HepG2 (cell line): ENCODE data around the gene TRIM4. TPM values are rescaled to one million over a fixed set of nuclear protein-coding genes. Genes with fewer than 3 reads are reported as not detected.

Experiments
- ATAC-seq: fragments of 200-7000 bp; cut with Tn5 transposase; 3 replicates; pipeline ENCODE4 v1.9.1; 2020; ENCODE audit warnings: mild to moderate bottlenecking, moderate library complexity
- Bru-seq: library from RNA; stranded (reverse); fragments of 400-500 nt; gene quantifications from one replicate; lab custom pipeline; 2021; lab: Mats Ljungman, UMichigan
- BruChase-seq, 2 experiments: library from RNA; stranded (reverse); fragments of 400-500 nt; gene quantifications; one replicate each; lab custom pipeline; 2021; lab: Mats Ljungman, UMichigan
- BruUV-seq: library from RNA; stranded (reverse); fragments of 400-500 nt; replicated peaks from 2 replicates; lab custom pipeline; 2021; lab: Mats Ljungman, UMichigan
- CTCF ChIA-PET: fragments of 300-600 bp; formaldehyde crosslinking; extraction: SDS; loops from one replicate; lab custom pipeline; 2021; ENCODE audit warnings: low total read pairs, inconsistent platforms, low intra/inter-chr PET ratio; lab: Yijun Ruan, JAX
- POLR2A ChIA-PET: fragments of 350-600 bp; sonication (Branson Sonifier 250); formaldehyde crosslinking; loops from one replicate; lab custom pipeline; 2020; ENCODE audit warnings: antibody characterized with exemption, inconsistent platforms; lab: Yijun Ruan, JAX
- DNase-seq: peaks from one replicate; pipeline ENCODE4 v3.0.0-alpha.2; 2015; ENCODE audit warnings: low spot score
- FAIRE-seq: peaks from 3 replicates; lab custom pipeline; 2011; peaks lifted over from hg19 to GRCh38; lab: Jason Lieb, UNC
- H2AFZ ChIP-seq: one replicate; pipeline ENCODE4 v1.6.1; 2011; ENCODE audit warnings: low read length, inconsistent platforms
- H3K27ac ChIP-seq: fragments of 300-600 bp; 3 replicates; pipeline ENCODE4 v1.8.0; 2011; ENCODE audit warnings: mixed run types, mild to moderate bottlenecking, mixed read lengths, low read length, inconsistent platforms; ENCODE audit not compliant: insufficient read depth; ENCODE audit errors: extremely low read length
- H3K27me3 ChIP-seq, 2 experiments: fragments of 200-600 bp in 1 of 2; 2 replicates in 1 of 2; 3 replicates in 1 of 2; pipeline versions ENCODE4 v1.6.0 to v1.8.0; 2011; ENCODE audit warnings: low read length in 2 of 2, mild to moderate bottlenecking in 2 of 2, moderate library complexity in 2 of 2, inconsistent platforms in 1 of 2; ENCODE audit not compliant: insufficient read depth in 2 of 2, control insufficient read depth in 1 of 2
- H3K36me3 ChIP-seq, 2 experiments: fragments of 200-600 bp in 1 of 2; replicated peaks in 1 of 2; 2 replicates in 1 of 2; 3 replicates in 1 of 2; pipeline versions ENCODE4 v1.5.1 to v1.8.0; 2011; ENCODE audit warnings: low read length in 2 of 2, inconsistent platforms in 1 of 2; ENCODE audit not compliant: insufficient read depth in 2 of 2, control insufficient read depth in 1 of 2
- H3K4me1 ChIP-seq: 2 replicates; pipeline ENCODE4 v1.5.1; 2012; ENCODE audit warnings: low read length, inconsistent platforms; ENCODE audit not compliant: insufficient read depth
- H3K4me2 ChIP-seq: 2 replicates; pipeline ENCODE4 v1.6.0; 2011; ENCODE audit warnings: low read depth, low read length, inconsistent platforms
- H3K4me3 ChIP-seq, 3 experiments: fragments of 200-600 bp in 1 of 3; sonication (generic), shearing (Covaris generic) in 1 of 3; replicated peaks in 1 of 3; 2 replicates each; pipeline ENCODE4 v1.5.1; 2011 to 2016; ENCODE audit warnings: low read length in 3 of 3, inconsistent platforms in 2 of 3, low read depth in 2 of 3, mild to moderate bottlenecking in 2 of 3, control low read depth in 1 of 3, mixed read lengths in 1 of 3; ENCODE audit not compliant: insufficient read depth in 1 of 3
- H3K79me2 ChIP-seq: one replicate; pipeline ENCODE4 v1.6.1; 2011; ENCODE audit warnings: low read length, inconsistent platforms; ENCODE audit not compliant: insufficient read depth
- H3K9ac ChIP-seq: 2 replicates; pipeline ENCODE4 v1.6.0; 2011; ENCODE audit warnings: mild to moderate bottlenecking, low read depth, low read length, inconsistent platforms; ENCODE audit not compliant: insufficient read depth
- H3K9me3 ChIP-seq: 2 replicates; pipeline ENCODE4 v1.5.1; 2012; ENCODE audit warnings: mild to moderate bottlenecking, low read length
- H4K20me1 ChIP-seq: 2 replicates; pipeline ENCODE4 v1.6.0; 2011; ENCODE audit warnings: inconsistent platforms, mild to moderate bottlenecking, low read length, moderate library complexity; ENCODE audit not compliant: insufficient read depth
- ETV6 ChIP-seq: sonication (generic); formaldehyde crosslinking; conservative IDR thresholded peaks from 2 replicates; pipeline ENCODE4 v1.4.0; 2020; ENCODE audit warnings: missing genetic modification reagents
- SOX6 ChIP-seq, 2 experiments: fragments of 450-650 bp in 1 of 2; sonication (generic) in 1 of 2; formaldehyde crosslinking in 1 of 2; IDR thresholded peaks; 2 replicates each; pipeline versions ENCODE4 v1.4.0 to v1.6.1; 2017 to 2020; ENCODE audit warnings: antibody characterized with exemption in 1 of 2, mild to moderate bottlenecking in 1 of 2, missing genetic modification reagents in 1 of 2
- ZNF292 ChIP-seq: sonication (generic); formaldehyde crosslinking; IDR thresholded peaks from 2 replicates; pipeline ENCODE4 v1.8.1; 2022; ENCODE audit warnings: mild to moderate bottlenecking, low read depth, missing genetic modification reagents, borderline replicate concordance
- WGBS: methylation state at CpG from one replicate; pipeline ENCODE4 v1.1.6; 2017; ENCODE audit warnings: low lambda C conversion rate; 5-methylcytosine and 5-hydroxymethylcytosine counted together
- in situ Hi-C: cut with HindIII; loops from 2 replicates; pipeline ENCODE4 v1.10.0; 2017; ENCODE audit warnings: low pct_unique_long_range_greater_than_20kb; ENCODE audit not compliant: extremely low pct_ligation_motif_present
- intact Hi-C: fragments of 100-400 bp; cut with micrococcal nuclease; formaldehyde crosslinking; loops from one replicate; pipeline ENCODE4 v1.10.0; 2022; ENCODE audit not compliant: unreplicated experiment
- long read RNA-seq, 2 experiments: library from RNA in 1 of 2; library from polyadenylated mRNA in 1 of 2; stranded (forward) in 1 of 2; unstranded in 1 of 2; transcript quantifications; one replicate each; pipeline ENCODE4 v2.0.0, GENCODE V29; 2019 to 2022
- polyA minus RNA-seq, 3 experiments: library from RNA; depleted of rRNA, polyadenylated mRNA; stranded (reverse); fragments of >200 nt; gene quantifications; 2 replicates each; pipeline ENCODE4 v1.2.3, GENCODE V29; 2011; ENCODE audit warnings: low replicate concordance in 1 of 3
- polyA plus RNA-seq, 8 experiments: library from polyadenylated mRNA; depleted of rRNA in 3 of 8; stranded (reverse) in 7 of 8; unstranded in 1 of 8; fragments of >200 nt; fragmentation: Illumina TruSeq in 4 of 8; extraction: Trizol in 4 of 8; gene quantifications; 2 replicates each; pipeline versions ENCODE4 v1.2.1 to v1.2.3, GENCODE V29; 2011 to 2016; ENCODE audit warnings: low read depth in 4 of 8, missing spikeins in 1 of 8, mixed read lengths in 1 of 8; ENCODE audit not compliant: insufficient read depth in 1 of 8
- total RNA-seq, 5 experiments: library from RNA; depleted of rRNA; stranded (reverse); fragments of >200 nt; fragmentation: Illumina TruSeq; extraction: Trizol; gene quantifications; 2 replicates each; pipeline ENCODE4 v1.2.3, GENCODE V29; 2016; ENCODE audit warnings: low read depth in 1 of 5
- TF ChIP-seq, protein P1 (sequence below): fragments of 450-650 bp; IDR thresholded peaks from 2 replicates; pipeline ENCODE4 v1.6.1; 2017; ENCODE audit warnings: mild to moderate bottlenecking

Gene TRIM4, protein sequence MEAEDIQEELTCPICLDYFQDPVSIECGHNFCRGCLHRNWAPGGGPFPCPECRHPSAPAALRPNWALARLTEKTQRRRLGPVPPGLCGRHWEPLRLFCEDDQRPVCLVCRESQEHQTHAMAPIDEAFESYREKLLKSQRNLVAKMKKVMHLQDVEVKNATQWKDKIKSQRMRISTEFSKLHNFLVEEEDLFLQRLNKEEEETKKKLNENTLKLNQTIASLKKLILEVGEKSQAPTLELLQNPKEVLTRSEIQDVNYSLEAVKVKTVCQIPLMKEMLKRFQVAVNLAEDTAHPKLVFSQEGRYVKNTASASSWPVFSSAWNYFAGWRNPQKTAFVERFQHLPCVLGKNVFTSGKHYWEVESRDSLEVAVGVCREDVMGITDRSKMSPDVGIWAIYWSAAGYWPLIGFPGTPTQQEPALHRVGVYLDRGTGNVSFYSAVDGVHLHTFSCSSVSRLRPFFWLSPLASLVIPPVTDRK
- total RNA-seq (2016; rRNA removed; fragmentation: Illumina TruSeq; extraction: Trizol) = 21.7 and 25.1 TPM in 2 replicates
- 3.6 and 5.9 TPM in 2 replicates for total RNA-seq (2016; cell fraction: cytosol; rRNA removed; fragmentation: Illumina TruSeq; extraction: Trizol; ENCODE audit: low read depth)
- 20.7 and 23.0 TPM in 2 replicates for total RNA-seq (2016; cell fraction: insoluble cytoplasmic fraction; rRNA removed; fragmentation: Illumina TruSeq; extraction: Trizol)
- 10.7 and 11.7 TPM in 2 replicates for total RNA-seq (2016; cell fraction: membrane; rRNA removed; fragmentation: Illumina TruSeq; extraction: Trizol)
- 19.6 and 21.5 TPM in 2 replicates for total RNA-seq (2016; cell fraction: nucleus; rRNA removed; fragmentation: Illumina TruSeq; extraction: Trizol)
- 16.6 and 17.6 TPM in 2 replicates for polyA plus RNA-seq (2011; rRNA removed)
- 11.7 and 17.0 TPM in 2 replicates for polyA plus RNA-seq (2011; cell fraction: cytosol; rRNA removed)
- polyA plus RNA-seq (2011; cell fraction: nucleus; rRNA removed) = 9.4 and 13.1 TPM in 2 replicates
- polyA plus RNA-seq (2012) = 21.3 and 24.1 TPM in 2 replicates
- 2.0 and 2.1 TPM in 2 replicates for polyA plus RNA-seq (2016; cell fraction: cytosol; fragmentation: Illumina TruSeq; extraction: Trizol; ENCODE audit: low read depth)
- polyA plus RNA-seq (2016; cell fraction: insoluble cytoplasmic fraction; fragmentation: Illumina TruSeq; extraction: Trizol; ENCODE audit: low read depth) = 25.3 and 27.5 TPM in 2 replicates
- 6.2 and 6.7 TPM in 2 replicates for polyA plus RNA-seq (2016; cell fraction: membrane; fragmentation: Illumina TruSeq; extraction: Trizol; ENCODE audit: low read depth)
- polyA plus RNA-seq (2016; cell fraction: nucleus; fragmentation: Illumina TruSeq; extraction: Trizol; ENCODE audit: insufficient read depth, low read depth) = 19.5 and 22.6 TPM in 2 replicates
- polyA minus RNA-seq (2011; rRNA and poly(A)+ RNA removed; ENCODE audit: low replicate concordance) = 9.2 and 24.1 TPM in 2 replicates
- 14.9 and 17.8 TPM in 2 replicates for polyA minus RNA-seq (2011; cell fraction: cytosol; rRNA and poly(A)+ RNA removed)
- polyA minus RNA-seq (2011; cell fraction: nucleus; rRNA and poly(A)+ RNA removed) = 24.3 and 34.7 TPM in 2 replicates
- Bru-seq, nascent RNA = percentile 87 among the genes with signal in this experiment
- BruChase-seq, experiment 1, labeled RNA remaining after a 6-hour chase = percentile 85 among the genes with signal in this experiment
- percentile 89 among the genes with signal in this experiment for BruChase-seq, experiment 2, labeled RNA remaining after a 2-hour chase
- long read RNA-seq, experiment 1, transcript TRIM4-202 (6 exons, 1,942 nt) = minor isoform, 6 of 35 reads
- long read RNA-seq, experiment 1, transcript TRIM4-201 (6 exons, 3,374 nt) = major isoform, 11 of 35 reads
- long read RNA-seq, experiment 1, partial matches to known transcripts = 6 of 35 reads
- long read RNA-seq, experiment 1, other reads (novel, unspliced or antisense) = 12 of 35 reads
- long read RNA-seq, experiment 2, transcript TRIM4-202 (6 exons, 1,942 nt) = minor isoform, 6 of 62 reads
- long read RNA-seq, experiment 2, transcript TRIM4-201 (6 exons, 3,374 nt) = major isoform, 21 of 62 reads
- long read RNA-seq, experiment 2, partial matches to known transcripts = 9 of 62 reads
- long read RNA-seq, experiment 2, other reads (novel, unspliced or antisense) = 26 of 62 reads

DNA sequence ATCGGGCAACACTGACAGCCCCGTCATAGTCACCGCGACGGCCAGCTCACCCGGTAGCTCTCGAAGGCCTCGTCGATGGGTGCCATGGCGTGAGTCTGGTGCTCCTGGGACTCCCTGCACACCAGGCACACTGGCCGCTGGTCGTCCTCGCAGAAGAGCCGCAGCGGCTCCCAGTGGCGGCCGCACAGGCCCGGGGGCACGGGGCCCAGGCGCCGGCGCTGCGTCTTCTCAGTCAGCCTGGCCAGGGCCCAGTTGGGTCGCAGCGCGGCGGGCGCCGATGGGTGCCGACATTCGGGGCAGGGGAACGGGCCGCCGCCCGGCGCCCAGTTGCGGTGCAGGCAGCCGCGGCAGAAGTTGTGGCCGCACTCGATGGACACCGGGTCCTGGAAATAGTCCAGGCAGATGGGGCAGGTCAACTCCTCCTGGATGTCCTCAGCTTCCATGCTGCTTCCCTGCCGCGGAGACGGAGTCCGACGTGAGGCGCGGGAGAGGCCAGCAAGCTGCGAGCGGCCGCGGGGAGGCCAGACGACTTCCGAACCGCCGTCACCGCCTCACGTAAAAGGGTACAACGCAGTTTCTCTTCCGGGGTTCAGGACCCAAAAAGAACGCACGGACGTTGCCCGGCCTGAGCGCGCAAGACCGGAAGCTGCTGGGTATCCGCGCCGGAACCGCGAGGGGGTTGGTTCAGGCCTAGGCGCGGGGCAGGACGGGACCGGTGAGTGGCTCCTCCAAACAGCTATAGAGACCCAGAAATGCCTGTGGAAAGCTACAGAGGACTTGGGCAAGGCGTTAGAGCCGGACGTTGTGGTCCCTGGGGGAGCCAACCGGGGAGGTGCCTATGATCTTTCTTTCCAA lies at the start of gene TRIM4:
Gene TRIM4, minus strand, starts transcription at position 572 of the 855 bp plus-strand sequence. Its CDS starts 129 bp downstream, at position 443.
- 1% methylated on average over 13 of the region's 81 CpGs for WGBS
- peaks cover 6 to 20% of the 10 kb centered on the region in 2 experiments for H3K36me3 ChIP-seq
- peak within 1 kb of the TSS; percentile 90 for H3K27ac ChIP-seq
- peaks cover 35% of the 10 kb centered on the region for H3K4me1 ChIP-seq
- BruUV-seq = TSS peak; percentile 73
- H3K9me3 ChIP-seq = no peaks in the 10 kb centered on the region
- 0 out of 2 replicates have a peak, but pooled peaks cover under 1% of the 10 kb centered on the region for H4K20me1 ChIP-seq
- ATAC-seq (peak; percentile 99), DNase-seq (peak; percentile 90), FAIRE-seq (peak; percentile 42)
- ChIA-PET CTCF (no interaction called here), POLR2A (interaction anchor here (0.7 to 6.2 kb wide), 27 partner anchors 10 to 420 kb away, joined by 3 to 50 read pairs (median 5); partner anchors contain the start of genes AP4M1, AZGP1, FAM200A and GJC3)
- H3K27me3 ChIP-seq = no peaks in the 10 kb centered on the region; a peak in 1 of 5 replicates
- intact Hi-C loops = loop anchor here (10.0 kb wide), 1 partner anchor 284 kb away; no protein-coding TSS in a partner anchor
- H3K4me3 ChIP-seq = peak within 1 kb of the TSS; percentile 82 to 90 (median 86)
- H3K4me2 ChIP-seq = peak within 1 kb of the TSS; percentile 95
- H3K79me2 ChIP-seq = peaks cover 33% of the 10 kb centered on the region
- peak within 1 kb of the TSS; percentile 90 for H2AFZ ChIP-seq
- in situ Hi-C loops = loop anchor here (10.0 kb wide), 1 partner anchor 136 kb away; no protein-coding TSS in a partner anchor
- peak within 1 kb of the TSS; percentile 94 for H3K9ac ChIP-seq
- TF ChIP-seq ETV6 (CRISPR knock-in tag) (peak; percentile 34; the same call in 1 of the 2 replicates), ZNF292 (0 out of 2 replicates have a peak, but pooled peaks have one; percentile 49), SOX6 (IDR thresholded peaks at IDR 0.05) (no peak), SOX6 (CRISPR knock-in tag; IDR thresholded peaks at IDR 0.05) (peak; percentile 76)
- TF ChIP-seq, protein P1, sequence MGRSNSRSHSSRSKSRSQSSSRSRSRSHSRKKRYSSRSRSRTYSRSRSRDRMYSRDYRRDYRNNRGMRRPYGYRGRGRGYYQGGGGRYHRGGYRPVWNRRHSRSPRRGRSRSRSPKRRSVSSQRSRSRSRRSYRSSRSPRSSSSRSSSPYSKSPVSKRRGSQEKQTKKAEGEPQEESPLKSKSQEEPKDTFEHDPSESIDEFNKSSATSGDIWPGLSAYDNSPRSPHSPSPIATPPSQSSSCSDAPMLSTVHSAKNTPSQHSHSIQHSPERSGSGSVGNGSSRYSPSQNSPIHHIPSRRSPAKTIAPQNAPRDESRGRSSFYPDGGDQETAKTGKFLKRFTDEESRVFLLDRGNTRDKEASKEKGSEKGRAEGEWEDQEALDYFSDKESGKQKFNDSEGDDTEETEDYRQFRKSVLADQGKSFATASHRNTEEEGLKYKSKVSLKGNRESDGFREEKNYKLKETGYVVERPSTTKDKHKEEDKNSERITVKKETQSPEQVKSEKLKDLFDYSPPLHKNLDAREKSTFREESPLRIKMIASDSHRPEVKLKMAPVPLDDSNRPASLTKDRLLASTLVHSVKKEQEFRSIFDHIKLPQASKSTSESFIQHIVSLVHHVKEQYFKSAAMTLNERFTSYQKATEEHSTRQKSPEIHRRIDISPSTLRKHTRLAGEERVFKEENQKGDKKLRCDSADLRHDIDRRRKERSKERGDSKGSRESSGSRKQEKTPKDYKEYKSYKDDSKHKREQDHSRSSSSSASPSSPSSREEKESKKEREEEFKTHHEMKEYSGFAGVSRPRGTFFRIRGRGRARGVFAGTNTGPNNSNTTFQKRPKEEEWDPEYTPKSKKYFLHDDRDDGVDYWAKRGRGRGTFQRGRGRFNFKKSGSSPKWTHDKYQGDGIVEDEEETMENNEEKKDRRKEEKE = no peak
